Measurements from ENCODE around the gene ATXN2. TPM values are rescaled to one million over a fixed set of nuclear protein-coding genes. Genes with fewer than 3 reads are reported as not detected.

ATXN2 gene
- total RNA-seq, 1 donor from 2014 or later = 14.2 TPM

DNA sequence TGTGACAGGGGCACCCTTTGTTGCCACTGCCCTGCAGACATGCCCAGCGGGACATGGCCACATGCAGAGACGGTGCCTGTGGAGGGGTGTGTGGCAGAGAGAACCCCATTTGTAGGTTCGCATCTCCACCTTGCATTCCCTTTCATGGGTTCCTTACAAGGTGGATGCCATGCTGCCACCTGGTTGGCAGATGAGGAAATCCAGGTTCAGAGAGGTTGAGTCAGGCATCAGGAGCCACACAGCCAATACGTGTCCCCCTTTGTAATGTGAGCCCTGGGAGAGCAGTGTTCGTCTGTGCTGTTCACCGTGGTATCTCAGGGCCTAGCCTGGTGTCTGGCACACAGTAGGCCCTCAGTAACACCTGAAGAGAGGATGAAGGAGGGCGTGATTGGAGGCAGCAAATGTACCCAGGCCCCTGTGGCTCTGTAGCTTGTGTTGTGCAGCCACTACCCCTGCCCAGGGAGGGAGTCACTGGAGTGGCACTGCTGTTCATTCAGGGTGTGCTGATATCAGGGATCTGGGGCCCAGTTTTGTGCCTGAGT lies 184.3 kb downstream of the ATXN2 start:
- DNase-seq (ENCODE audit: low read depth) = no peak
- TF ChIP-seq, protein P1, sequence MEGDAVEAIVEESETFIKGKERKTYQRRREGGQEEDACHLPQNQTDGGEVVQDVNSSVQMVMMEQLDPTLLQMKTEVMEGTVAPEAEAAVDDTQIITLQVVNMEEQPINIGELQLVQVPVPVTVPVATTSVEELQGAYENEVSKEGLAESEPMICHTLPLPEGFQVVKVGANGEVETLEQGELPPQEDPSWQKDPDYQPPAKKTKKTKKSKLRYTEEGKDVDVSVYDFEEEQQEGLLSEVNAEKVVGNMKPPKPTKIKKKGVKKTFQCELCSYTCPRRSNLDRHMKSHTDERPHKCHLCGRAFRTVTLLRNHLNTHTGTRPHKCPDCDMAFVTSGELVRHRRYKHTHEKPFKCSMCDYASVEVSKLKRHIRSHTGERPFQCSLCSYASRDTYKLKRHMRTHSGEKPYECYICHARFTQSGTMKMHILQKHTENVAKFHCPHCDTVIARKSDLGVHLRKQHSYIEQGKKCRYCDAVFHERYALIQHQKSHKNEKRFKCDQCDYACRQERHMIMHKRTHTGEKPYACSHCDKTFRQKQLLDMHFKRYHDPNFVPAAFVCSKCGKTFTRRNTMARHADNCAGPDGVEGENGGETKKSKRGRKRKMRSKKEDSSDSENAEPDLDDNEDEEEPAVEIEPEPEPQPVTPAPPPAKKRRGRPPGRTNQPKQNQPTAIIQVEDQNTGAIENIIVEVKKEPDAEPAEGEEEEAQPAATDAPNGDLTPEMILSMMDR (conservative IDR thresholded peaks at IDR 0.05; ENCODE audit: low read depth, low read length) = no peak

DNA sequence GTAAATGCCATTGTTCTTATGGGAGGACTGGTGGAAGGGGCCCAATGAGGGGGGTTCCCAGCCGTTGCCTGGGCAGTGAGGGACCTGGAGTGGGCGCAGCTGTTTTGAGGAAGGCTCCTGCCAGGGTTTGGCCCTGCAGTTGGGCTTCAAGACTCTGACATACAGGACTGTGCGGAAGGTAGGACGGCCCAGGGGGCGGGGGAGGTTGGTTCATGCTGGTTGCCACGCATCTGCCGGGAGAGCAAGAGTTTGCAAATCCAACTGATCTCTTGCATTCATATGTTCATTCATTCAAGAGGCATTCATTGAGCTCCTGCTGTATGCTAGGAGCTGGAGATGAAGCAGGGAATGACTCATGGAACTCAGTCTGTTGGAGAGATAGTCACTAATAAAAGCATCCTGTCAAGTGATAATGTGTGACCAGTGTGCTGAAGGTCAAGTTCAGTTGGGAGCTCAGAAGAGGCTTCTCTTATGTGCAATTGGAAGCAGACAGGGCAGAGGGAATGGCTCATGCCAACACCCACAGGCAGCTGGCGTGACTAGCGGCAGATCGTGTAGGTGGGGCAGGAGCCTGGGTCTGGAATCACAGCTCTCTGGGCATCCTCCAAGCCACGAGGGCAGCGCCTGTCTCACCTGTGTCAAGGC lies 185.6 kb downstream of the ATXN2 start:
- H3K4me3 ChIP-seq (ENCODE audit: low read depth, low read length) = no peak overlapping the region
- DNase-seq (ENCODE audit: low read depth) = no peak
- TF ChIP-seq, protein P1 (conservative IDR thresholded peaks at IDR 0.05; ENCODE audit: low read depth, low read length) = no peak

More for the DNA sequence above, 184.3 kb downstream of the ATXN2 start:
- H3K4me3 ChIP-seq (ENCODE audit: low read depth, low read length) = no peak overlapping the region

DNA sequence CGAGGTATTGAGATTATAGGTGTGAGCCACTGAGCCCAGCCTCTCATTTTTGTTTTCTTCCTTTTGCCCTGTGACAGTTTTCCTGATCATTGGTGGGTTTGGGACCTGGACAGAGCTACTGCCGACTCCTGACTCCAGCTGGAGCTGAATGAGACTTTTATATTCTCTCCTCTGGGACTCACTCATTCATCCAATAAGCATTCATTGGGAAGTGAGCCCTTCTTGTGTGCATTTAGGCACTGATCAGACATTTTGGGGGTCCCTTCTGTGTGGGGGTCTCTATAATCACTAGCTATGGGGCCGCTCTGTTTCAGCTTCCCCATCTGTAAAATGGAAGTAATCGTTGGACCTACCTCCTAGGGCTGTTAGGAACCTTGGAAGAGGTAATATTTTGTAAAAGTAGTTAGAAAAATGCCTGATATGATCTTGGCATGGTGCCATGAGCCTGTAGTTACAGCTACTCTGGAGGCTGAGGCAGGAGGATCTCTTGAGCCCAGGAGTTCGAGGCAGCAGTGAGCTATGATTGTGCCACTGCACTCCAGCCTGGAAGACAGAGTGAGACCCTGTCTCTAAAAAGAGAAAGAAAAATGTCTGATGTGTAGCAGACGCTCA lies 186.2 kb downstream of the ATXN2 start:
- no peak for DNase-seq (ENCODE audit: low read depth)
- no peak overlapping the region for H3K4me3 ChIP-seq (ENCODE audit: low read depth, low read length)
- TF ChIP-seq, protein P1 (conservative IDR thresholded peaks at IDR 0.05; ENCODE audit: low read depth, low read length) = no peak

GRCh38 chr12:111412007-111412829 lies 186.9 kb downstream of the ATXN2 start:
- DNase-seq (ENCODE audit: low read depth) = no peak

GRCh38 chr12:111411185-111411764 lies 187.8 kb downstream of the ATXN2 start:
- no peak for DNase-seq (ENCODE audit: low read depth)
- no peak overlapping the region for H3K4me3 ChIP-seq (ENCODE audit: low read depth, low read length)
- TF ChIP-seq, protein P1 (conservative IDR thresholded peaks at IDR 0.05; ENCODE audit: low read depth, low read length) = no peak

More at GRCh38 chr12:111412007-111412829, 186.9 kb downstream of the ATXN2 start:
- TF ChIP-seq, protein P1 (conservative IDR thresholded peaks at IDR 0.05; ENCODE audit: low read depth, low read length) = no peak
- H3K4me3 ChIP-seq (ENCODE audit: low read depth, low read length) = no peak overlapping the region

GRCh38 chr12:111410431-111411184 lies 188.5 kb downstream of the ATXN2 start:
- TF ChIP-seq, protein P1 (conservative IDR thresholded peaks at IDR 0.05; ENCODE audit: low read depth, low read length) = no peak
- no peak overlapping the region for H3K4me3 ChIP-seq (ENCODE audit: low read depth, low read length)
- DNase-seq (ENCODE audit: low read depth) = no peak

All from epithelial cell of proximal tubule (primary cell).